HG03571 (cell line): Measurements from ENCODE around the gene SERPINF2.
"Not testable (repeated sequence)": the region's sequence is repeated elsewhere in the genome, so short reads cannot be mapped to it uniquely, and the experiment has no call there.

Source experiments
- ATAC-seq: cut with Tn5 transposase; IDR thresholded peaks from one replicate; pipeline ENCODE4 v1.9.1; 2021; ENCODE audit not compliant: unreplicated experiment

Gene SERPINF2

DNA sequence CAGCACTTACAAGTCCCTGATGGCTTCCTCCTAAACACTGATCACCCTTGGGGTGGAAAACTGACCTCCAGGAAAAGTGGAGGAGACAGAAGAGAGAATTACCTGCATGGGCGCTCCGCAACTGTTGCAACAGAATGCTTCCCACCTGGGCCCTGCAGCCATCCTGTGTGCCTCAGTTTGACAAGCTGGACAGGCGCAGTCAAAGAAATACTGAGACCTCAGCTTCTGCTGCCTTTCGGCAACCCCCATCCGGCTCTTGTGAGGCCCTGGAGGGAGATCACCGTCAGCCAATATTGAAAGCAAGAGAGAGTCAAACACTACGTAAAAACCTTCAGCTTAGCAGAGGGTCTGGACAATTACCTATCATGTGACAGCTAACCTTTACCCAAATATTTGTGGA, 44.0 kb downstream of the SERPINF2 start:
- no peak for ATAC-seq

GRCh38 chr17:1787301-1787902, 44.7 kb downstream of the SERPINF2 start:
- ATAC-seq, result no peak

DNA sequence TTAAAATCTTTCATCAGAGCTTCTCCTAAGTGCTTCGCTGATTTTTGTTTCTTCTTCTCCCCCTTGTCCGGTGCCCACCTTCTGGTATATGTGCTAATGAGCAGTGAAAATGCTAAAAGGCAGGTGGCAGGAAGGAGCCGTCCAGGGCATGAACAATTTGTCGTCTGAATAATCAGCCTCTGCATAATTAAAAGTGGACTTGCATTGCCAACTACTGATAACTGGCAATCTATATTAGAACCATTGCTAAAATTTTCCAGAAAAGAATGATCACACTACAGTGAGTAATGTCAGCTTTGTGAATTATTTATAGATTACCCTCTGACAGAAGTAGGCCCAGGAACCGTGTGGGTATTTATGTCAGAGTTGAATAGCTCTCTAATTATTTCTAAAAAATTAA, 47.3 kb downstream of the SERPINF2 start:
- no peak for ATAC-seq

- ATAC-seq, result no peak
Observed at GRCh38 chr17:1792495-1793446, 50.1 kb downstream of the SERPINF2 start.

DNA sequence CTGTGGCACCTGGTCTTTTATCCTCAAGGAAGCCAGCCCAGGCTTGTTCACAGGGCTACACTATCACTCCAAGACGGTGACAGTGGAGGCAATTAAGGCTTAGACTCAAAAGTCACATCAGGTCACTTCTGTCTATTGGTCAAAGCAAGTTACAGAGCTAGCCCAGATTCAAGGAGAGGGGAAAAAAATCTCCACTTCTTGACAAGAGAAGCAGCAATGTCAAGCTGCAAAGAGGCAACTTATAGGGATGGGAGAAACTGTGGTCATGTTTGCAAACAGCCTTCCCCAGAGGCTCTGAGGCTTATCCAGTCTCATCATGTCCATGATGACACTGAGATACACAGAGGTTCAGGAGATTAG, 50.8 kb downstream of the SERPINF2 start:
- no peak for ATAC-seq

DNA sequence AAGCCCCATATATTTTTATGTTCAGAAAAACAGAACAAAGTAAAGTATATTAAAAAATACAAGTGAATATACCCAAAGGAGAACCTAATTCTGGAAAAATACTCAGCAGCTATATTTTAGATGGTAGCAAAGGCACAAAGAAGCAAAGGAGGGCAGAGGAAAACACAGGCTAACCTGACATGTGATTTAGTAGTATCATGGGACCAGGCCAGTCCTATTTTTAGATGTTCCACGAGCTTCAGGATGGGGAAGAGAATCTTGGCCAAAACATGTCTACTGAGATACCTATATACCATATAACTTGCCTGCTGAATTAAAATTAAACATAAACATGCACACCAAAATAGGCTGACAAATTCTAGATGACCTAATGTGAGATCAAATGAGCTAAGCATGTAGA, 54.1 kb downstream of the SERPINF2 start:
- no peak for ATAC-seq

DNA sequence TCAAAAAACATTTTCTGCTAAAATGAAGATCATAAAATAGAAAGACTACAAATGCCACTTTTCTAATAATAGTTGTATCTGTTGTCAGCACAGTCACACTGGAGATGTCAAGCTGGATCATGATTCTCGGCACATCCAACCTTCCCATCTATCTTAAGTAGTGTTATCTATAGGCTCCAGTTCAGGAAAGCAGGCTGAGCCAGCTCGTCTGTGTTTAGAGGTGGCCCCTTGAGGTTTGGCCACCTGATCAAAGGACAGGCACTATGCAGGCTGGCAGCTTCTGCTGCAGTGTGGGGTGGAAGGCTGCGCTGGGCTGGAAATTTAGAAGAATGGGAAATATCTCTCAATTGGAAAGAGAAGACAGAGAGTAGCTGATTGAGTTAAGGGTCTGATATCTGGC, 54.7 kb downstream of the SERPINF2 start:
- ATAC-seq, result no peak

- not testable (repeated sequence) for ATAC-seq
Observed at GRCh38 chr17:1797846-1798245, 55.2 kb downstream of the SERPINF2 start.

- ATAC-seq, result no peak
Observed at GRCh38 chr17:1800240-1800639, 57.6 kb downstream of the SERPINF2 start.

GRCh38 chr17:1800712-1801111, 58.0 kb downstream of the SERPINF2 start:
- ATAC-seq, result no peak

- no peak for ATAC-seq
Observed at GRCh38 chr17:1802429-1802828, 59.8 kb downstream of the SERPINF2 start.

DNA sequence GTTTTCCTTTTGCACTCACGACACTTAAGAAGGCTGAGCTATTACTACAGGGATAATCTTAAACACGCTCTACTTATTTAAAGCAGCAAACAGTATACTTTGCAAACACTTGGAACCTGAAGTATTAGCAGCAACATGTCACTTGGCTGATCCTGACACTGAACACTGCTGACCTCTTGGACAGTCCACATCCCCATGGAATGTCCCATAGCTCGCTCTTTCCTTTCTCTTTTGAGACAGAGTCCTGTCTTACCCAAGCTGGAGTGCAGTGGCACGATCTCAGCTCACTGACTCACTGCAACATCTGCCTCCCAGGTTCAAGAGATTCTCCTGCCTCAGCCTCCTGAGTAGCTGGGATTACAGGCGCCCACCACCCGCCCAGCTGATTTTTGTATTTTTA, 60.6 kb downstream of the SERPINF2 start:
- ATAC-seq, result no peak
